Right forelimb (tissue), 1 donor: ENCODE data around the gene TREML1.
"Not testable (repeated sequence)": the region's sequence is repeated elsewhere in the genome, so short reads cannot be mapped to it uniquely, and the experiment has no call there.

Source experiments
- DNase-seq: peaks from one replicate; pipeline ENCODE4 v3.0.0-alpha.2; 2018

Gene TREML1, protein sequence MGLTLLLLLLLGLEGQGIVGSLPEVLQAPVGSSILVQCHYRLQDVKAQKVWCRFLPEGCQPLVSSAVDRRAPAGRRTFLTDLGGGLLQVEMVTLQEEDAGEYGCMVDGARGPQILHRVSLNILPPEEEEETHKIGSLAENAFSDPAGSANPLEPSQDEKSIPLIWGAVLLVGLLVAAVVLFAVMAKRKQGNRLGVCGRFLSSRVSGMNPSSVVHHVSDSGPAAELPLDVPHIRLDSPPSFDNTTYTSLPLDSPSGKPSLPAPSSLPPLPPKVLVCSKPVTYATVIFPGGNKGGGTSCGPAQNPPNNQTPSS

DNA sequence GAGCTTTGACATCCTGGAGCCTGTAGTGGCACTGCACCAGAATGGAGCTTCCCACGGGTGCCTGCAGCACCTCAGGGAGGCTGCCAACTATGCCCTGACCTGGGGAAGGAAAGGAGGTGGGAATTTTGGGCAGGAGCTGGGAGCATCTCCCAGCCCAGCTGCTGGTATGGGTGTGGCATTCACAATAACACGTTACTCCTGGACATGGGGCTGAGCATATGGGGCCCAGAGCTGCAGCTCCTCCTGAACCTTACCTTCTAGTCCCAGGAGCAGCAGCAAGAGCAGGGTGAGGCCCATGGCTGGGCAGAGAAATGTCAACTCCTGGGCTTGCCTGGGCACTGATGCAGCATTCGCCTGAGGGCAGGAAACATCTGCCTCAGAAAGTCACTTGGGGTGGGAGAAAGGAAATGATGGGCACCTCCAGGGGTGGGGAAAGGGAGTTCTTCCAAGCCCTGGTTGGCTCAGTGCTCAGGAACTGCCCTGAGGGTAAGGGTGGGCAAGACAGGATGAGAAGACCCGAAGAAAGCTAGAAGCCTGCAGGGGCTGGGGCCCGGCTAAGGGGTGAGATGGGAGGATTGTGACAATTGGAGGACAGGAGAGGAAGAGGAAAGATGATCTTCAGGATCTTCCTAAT lies at the start of gene TREML1:
TREML1 (minus strand) TSS at position 356 of the 634 bp plus-strand sequence; CDS start at position 297, 59 bp downstream.
- DNase-seq = no peak

DNA sequence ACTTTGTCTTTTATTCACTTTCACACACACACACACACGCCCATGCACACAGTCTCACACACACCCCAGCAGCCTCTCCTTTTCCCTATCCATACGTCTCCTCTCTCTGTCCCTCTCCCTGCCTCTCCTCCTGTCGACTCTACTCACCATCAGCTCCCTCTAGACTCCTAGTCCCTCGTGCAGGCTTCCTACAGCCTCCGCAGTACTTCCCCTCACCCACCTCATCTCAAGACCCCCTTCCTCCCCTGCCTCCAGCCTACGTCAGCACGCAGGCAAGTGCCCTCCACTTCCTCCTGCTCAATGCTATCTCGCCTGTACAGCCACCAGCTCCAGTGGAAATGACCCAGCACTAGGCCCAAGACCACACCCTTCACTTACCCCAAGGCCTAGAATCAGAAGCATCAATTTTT lies 47.6 kb upstream of the TREML1 start:
- no peak for DNase-seq

DNA sequence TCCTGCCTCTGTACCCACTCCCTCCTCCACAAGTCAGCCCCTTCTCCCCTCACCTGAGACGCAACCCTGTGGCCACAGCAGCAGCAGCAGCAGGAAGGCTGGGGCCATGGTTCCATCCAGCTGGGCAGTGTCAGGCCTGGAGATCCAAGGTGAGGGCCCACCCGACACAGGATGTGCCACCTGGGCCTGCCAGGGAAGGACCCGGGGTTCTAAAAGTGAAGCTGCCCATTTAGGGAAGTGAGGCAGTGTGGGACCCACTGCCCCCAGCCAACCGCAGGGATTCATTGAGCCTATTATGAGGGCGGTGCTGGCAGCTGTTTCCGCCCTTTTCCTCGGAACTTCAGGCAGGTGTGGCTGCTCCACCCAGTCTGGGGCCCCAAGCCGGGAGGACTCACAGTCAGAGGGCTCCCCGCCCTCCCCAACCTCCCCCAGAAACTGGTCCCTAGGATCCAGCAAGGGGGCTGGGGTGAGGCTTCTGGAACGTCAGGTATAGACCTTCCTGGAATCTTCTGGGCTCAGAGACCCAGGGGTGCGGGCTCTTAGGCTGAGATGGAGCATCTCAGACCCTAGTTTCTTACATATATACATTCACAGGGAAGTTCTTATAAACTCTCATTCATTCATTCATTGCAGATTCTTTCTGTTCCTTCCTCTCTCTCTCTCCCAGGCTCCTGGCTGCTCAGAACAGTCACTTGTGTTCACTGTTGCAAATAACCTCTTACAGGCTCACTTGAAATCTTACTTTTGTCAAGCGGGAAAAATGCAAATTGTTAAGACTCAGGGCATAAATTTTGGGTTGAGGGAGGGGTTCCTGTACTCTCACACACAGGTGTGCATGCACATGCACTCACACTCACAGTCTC lies 47.0 kb upstream of the TREML1 start, which contains the start of gene TREML2:
TREML2 (minus strand) TSS at position 249 of the 863 bp plus-strand sequence; CDS start at position 108, 141 bp downstream.
- DNase-seq = no peak

DNA sequence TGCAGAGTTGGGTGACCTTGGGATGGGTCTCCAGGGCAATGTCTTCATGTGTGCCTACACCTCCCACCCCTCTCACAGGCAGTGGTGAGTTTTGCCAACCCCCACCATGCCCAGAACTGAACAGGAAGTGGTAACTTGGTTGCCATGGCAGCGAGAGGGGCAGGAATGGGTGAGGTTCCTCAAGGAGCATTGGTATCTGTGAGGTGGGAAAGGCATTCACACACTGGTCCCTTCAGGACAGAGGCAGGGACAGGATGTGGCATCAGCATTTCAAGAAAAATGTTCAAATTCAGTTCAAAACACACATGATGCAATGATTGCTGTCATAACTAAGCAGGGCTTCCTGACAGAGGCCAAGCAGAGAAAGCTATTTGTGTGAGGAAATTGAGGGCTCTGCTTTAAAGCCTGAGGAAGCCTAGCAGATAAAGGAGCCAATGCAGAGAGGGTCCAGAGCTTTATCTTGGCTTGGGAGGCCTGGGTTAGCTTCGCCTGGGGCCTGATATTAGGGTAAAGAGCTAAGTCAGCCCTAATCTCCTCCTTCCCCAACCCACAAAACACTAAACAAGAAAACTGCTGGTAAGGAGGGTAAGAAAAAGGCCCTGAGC lies 46.3 kb upstream of the TREML1 start:
- DNase-seq = no peak

DNA sequence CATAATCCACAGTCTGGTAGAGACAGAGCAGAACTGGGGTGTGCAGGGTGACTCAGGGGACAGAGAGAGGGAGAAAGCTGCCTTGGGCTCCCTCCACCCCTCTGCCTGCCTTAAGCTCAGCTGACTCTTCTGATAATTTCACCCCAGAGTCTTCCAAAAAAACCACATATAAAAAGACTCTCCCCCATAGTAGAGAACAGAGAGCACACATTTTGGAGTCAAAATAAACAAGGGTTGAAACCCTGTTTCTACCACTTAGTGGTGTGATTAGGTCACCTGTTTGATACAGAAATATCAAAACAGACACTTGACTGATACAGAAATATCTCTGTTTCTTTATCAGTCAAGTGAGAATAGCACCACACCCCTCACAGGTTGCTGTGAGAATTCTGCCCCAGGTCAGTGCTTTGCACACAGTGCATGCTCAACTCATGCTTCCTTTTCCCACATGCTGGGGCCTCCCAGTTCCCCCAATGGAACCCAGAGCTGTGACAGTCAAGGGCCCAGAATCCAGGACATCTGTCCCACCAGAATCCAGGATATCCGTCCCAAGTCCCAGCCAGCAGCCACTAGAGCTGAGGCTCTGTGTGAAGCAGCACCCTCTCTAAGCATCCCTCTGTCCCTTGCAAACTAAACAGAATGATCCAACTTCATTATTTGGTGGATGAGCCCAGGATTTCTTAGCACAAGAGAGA lies 45.6 kb upstream of the TREML1 start:
- DNase-seq = no peak

DNA sequence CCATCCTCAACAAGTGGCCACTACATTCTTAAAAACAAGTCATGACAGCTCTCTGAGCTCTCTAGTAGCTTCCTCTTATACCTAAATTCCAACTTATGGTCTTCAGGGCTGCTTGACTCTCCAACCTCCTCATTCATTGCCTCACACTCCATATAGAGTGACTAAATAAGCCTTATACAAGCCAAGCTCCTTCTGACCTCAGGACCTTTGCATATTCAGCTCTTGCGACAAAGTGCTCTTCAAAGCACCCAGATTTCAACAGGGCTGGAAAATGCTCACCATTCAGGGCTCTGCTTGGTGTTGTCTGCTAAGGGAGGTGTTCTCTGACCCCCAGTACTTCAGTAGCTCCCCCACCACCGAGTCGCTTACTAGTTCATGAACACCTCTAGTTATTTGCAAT lies 43.1 kb upstream of the TREML1 start:
- no peak for DNase-seq

DNA sequence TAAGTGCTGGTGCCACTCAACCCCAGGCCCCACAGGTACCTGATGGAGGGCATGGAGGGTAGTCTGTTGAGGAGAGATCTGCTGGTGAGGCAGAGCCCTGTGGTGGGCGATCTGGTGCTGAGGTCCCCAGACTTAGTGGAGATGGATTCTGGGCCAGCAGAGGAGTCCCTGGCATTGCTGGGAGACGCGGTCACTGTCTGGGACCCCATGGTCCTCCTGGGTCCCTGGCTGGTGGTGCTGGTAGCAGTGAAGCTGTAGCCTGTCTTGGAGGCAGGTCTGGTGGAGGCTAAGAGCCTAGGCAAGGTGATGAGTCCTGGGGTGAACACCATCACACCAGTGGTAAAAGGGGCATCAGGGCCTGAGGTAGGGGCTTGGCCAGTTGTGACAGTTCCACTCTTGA lies 40.2 kb upstream of the TREML1 start:
- DNase-seq = no peak

DNA sequence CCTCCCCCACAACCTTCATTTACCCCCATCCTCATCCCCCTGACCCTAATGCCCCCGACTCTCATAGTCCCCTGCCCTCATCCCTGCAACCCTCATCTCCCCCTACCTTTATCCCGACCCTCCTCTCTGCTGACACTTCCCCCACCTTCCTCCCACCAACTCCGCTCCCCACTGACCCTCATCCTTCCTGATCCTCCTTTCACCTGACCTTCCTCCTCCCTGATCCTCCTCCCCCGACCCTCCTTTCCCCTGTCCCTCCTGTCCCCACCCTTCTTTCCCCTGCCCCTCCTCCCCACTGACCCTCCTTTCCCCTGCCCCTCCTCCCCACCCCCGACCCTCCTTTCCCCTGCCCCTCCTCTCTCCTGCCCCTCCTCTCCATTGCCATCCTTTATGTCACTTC lies 39.7 kb upstream of the TREML1 start:
- DNase-seq = no peak

DNA sequence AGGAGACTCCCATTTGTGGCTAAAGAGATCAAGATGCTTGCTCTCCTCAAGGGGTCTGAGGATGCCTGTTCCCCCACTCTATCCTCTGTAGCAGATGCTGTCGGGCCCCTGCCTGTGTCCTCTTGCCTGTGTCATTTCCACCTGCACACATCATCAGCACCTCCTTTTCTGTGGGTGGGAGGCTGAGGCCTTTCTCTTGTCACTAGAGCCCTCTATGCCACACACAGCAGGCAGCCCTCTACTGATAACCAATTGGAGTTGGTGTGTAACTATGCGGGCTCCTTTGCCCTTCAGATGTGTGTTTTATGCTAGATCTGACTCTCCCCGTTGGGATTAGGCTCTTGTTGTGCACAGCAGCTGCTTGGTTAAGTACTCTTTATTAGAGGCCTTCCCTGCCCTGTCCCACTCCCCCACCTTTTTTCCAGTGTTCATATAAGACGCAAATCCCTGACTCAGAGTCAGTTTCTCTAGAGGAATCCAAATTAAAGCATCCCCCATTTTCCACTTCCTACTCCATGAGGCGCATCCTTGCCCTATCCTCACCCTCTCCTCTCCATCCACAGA lies 39.1 kb upstream of the TREML1 start:
- DNase-seq = no peak

DNA sequence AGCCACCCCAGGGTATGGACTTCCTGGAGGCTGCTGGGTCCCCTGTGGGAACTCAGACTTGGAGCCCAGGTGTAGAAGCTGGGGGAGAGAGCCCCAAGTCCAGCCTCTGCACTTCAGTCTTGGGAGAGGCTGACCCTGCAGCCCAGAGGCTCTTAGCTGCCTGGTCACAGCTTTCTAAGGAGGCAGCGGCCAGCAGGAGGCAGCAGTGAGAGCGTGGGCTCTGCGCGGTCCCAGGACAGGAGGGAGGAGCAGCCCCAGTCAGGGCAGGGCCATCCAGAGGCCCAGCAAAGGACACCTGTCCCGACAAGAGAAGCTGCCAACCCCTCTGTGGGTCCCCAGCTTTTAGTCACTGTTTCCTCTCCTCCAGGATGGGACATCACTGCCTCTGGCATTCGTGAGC lies 37.4 kb upstream of the TREML1 start:
- DNase-seq = no peak

DNA sequence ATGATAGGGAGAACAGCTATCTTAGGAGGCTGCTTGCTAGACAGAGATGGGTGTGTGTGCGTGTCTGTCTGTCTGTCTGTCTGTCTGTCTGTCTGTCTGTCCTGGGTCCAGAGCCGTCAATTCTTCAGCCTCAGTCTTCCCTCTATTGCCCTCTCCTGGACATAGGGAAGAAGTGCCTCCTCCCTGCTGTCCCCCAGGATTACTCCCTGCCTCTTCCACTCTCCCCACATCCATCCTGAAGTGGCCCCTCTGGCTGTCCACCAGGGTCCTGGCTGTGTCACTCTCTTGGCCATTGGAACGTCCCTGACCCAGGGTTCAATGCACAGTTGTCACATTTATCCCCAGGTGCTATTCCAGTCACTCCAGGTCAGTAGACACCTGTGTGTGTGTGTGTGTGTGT lies 36.6 kb upstream of the TREML1 start:
- DNase-seq = no peak

DNA sequence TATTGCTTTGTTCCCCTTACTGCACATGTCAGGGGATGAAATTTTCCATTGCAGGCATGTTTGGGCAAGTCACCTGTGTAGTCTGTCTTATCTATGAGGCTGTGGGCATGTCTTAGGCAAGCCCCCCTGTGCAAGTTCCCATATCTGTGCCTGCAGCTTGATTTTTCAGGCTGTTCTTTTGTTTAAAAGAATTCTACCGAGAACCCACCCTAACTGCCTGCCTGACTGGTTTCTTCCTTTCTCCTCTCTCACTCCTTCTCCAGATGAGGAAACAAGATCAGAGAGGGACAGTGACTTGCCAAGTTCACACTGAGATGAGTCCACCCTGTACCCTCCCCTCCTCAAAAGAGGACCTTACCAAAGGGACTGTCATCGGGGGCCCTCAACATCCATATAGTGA lies 35.8 kb upstream of the TREML1 start:
- DNase-seq = no peak

DNA sequence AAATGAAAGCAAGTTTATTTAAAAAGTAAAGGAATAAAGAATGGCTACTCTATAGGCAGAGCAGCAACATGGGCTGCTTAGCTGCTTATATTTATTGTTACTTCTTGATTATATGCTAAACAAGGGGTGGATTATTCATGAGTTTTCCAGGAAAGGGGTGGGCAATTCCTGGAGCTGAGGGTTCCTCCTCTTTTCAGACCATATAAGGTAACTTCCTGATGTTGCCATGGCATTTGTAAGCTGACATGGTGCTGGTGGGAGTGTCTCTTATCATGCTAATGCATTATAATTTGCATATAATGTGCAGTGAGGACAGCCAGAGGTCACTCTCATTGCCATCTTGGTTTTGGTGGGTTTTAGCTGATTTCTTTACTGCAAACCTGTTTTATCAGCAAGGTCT lies 34.9 kb upstream of the TREML1 start:
- not testable (repeated sequence) for DNase-seq

DNA sequence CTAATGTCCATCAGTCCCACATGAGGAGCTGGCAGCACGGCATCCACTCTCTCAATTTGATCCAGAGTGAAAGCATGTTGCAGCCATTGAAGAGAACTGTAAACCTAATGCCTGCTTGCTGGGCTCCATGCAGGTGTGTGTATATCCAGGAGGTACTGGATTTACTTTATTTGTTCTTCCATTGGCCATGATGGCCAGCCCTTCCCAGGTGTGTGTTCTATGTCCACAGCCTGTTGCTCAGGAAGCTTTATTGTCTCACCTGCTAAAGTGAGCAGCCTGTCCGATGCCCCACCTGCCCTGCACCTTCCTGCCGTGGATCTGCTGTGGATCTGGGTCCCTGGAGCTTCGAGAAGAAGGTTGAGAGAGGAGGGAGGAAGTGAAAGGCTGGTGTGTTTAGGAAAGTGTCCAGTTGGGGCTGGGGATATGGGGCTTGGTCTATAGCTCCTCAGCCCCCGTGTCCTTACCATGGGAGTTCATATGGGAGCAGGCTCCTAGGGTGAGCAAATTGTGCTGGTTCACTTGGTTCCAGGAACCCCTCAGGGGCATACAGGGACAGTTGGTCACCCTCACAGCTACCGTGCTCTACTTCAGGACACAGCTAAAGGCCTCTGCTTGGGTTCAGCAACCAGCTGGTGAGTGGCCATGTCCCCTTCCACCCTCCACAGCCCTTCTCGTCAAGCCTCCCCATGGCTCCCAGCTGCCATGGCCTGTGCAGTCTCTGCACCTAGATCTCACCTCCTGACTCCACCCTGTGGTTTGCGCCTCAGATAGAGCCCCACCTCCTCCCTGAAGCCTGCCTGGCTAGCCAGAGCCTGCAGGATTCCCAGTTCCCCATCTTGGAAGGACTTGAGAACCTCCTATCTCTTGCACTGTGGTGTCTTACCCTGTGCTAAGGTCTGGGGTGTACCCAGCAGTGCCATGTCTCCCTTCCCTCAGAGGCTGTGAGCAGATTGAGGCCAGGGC lies 34.1 kb upstream of the TREML1 start:
- DNase-seq = no peak

DNA sequence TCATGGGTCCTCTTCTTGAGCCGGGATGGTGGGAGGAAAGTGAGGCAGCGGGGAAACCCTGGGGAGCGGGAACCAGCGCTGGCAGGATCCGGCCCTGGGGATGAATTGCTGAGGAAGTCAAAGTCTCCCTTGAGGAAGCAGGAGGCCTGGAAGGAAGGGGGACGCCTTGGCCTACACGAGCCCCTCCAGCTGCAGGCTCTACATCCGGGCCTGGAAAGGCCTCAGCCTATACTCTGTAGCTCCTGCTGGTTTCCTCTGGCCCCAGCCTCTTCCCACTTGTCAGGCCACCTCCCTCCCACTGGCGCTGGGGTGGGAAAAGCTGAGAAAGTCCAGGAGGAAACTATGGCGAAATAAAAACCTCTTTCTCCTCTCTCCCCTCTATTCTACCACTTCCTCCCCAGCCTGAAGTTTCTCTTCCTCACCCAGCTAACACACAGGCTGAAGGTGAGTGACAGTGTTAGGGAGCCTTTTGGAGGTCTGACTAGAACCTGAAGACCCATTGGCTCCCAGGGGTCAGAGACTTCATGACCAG lies 31.9 kb upstream of the TREML1 start:
- DNase-seq = no peak

DNA sequence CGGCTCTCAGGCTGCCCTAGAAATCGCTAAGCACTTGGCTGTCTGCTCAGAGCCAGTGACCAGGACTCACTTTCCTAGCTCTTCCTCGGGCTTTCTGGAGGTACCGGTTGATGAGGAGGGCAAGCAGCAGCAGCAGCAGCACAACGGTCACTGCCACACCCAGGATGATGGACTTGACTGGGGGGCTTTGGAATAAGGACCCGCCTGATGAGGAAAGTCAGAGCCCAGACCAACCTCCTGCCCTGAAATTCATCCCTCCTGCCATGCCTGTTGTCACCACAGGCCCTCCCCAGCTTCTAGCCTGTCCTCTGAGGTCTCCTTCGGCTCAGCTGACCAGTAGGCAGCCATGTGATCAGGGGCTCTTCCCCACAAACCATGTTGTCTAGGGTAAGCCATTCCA lies 30.6 kb upstream of the TREML1 start:
- no peak for DNase-seq

DNA sequence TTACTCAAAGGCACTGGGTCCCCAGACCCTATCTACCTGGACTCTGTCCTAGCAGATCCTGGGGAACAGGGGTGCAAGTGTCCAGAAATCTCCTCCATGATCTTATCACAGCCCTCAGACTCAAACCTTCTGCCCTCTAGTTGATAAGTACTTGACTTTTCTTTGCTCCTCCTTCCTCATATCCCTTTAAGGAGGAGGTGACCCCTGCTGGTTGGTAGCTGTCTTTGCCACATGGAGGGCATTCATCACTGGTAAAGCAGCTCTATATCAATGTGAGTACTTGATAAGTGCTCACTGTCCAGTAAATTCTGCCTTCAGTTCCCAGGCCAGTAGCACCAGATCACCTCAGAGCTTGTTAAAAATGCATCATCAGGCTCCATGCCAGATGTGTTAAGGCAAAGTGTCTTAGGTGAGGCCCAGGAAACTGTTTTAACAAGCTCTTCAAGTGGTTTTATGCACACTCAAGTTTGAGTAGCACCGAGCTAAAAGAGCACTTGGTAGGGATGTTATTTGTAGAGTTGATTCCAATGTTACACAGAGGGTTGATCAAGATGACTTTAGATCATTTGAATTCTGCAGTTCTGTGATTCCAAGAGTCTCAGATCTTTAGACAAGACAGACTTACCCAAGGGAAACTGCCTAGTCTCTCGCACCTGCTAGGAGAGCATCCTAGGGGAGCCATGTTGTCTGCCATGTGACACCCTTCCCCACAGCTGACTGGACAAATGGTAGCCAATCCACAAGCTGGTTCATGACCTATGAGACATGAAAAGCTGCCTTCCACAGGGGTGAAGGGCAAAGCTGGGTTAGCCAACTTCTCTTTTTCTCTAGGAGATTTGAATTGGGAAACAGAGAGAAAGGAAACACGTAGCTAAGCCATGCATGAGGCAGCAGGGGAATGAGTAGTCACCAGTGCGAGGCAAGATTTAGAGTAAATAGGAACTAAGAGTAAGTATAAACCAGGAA lies 28.2 kb upstream of the TREML1 start:
- DNase-seq = no peak

DNA sequence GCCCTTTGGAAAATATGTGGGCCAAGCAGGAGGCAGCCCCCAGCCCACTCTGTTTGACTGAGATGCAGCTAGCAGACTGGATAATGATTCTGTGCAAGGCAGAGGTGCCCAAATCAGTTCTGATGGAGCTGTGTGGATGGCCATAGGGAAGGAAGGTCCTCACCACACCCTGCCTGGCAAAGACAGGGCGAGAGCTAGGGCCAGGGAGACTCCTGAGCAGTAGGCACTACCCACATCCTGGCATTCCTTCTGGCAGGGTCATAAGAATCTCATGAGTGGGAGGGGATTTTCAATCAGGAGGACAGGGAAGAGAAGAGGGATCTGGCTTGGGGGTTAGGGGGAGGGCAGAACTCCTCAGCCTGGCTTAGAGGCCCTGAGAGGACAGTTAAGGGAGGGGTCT lies 27.4 kb upstream of the TREML1 start:
- DNase-seq = no peak

DNA sequence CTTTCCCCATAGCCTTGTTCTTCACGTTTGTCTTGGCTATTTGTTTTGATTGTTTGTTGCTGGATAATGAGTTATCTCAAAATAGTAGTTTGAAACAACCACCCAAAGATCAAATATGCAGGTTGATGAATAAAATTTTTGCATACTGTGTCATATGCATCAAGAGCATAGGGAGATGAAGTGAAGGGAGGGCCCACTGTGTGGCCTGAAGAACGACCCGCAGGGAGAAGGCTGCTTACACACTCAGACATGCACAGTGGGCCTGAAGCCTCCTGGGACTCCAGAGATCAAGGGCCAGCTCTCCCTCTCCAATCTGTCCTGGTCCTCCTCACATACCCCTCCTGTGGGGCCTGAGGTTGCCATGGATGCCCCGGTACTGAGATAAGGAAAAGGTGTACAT lies 25.0 kb upstream of the TREML1 start:
- no peak for DNase-seq

DNA sequence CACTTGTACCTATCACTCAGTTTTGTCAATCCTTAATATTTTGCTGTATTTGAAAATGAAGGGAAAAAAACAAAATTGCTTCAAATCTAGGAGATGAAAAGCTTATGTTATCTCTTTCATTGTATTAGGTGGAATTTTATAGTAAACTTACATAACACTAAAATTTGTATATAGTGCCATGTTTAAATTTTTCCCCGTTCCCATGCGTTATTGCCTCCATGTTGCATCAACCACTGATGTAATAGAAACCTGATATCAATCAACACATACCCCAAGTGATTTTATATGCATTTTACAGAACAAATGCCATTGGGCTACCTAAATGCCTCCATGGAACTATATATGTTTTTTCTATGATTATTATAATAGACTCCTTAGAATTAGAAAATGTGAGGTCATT lies 23.5 kb upstream of the TREML1 start:
- DNase-seq = no peak
